Muscle of back (tissue), 11 donors: Measurements from ENCODE around the gene NSUN4. TPM values are rescaled to one million over a fixed set of nuclear protein-coding genes. Genes with fewer than 3 reads are reported as not detected.
A peak's percentile ranks its signal among the peaks of the same experiment; 100 is the strongest.
"Not testable (repeated sequence)": the region's sequence is repeated elsewhere in the genome, so short reads cannot be mapped to it uniquely, and the experiment has no call there.

Experiments
- DNase-seq, 3 donors: peaks; one replicate each; pipeline versions ENCODE4 v3.0.0 to v3.0.0-alpha.2; 2013
- polyA plus RNA-seq, 10 donors: library from polyadenylated mRNA; unstranded; fragments of 120-200 nt; gene quantifications; one replicate each; pipeline ENCODE4 v1.2.1, GENCODE V29; 2013; ENCODE audit not compliant: insufficient read length in 10 of 10

The NSUN4 gene
- polyA plus RNA-seq, 10 donors = 11.0 to 15.6 (median 13.1) TPM

DNA sequence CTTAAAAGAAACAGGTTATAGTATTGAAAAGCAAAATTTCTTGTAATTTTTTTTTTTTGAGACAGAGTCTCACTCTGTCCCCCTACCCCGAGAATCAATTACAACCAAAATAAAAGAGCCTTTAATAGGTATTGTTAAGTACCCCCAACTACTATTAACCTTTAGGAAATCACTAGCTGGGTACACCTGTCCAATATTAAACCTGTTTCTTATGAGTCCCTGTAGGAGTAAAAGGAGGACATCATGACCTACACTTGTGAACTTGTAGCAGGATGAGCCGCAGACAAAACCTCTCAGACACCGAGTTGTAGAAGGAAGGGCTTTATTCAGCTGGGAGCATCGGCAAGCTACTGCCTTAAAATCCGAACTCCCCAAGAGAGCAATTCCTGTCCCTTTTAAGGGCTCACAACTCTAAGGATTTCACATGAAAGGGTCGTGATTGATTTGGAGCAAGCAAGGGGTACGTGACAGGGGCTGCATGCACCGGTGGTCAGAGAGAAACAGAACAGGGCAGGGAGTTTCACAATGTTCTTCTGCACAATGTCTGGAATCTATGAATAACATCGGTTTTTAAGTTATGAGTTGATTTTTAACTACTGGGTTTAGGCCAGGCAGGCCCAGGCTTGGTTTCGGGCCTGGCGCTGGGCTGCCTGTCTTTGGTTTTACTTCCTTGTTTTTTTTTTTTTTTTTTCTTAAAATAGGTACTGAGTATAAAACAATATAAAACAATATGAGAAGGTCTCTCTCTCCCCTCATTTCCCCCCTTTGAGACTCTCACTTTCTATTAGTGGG is 15.1 kb upstream of the NSUN4 start:
- DNase-seq = not testable (repeated sequence)

DNA sequence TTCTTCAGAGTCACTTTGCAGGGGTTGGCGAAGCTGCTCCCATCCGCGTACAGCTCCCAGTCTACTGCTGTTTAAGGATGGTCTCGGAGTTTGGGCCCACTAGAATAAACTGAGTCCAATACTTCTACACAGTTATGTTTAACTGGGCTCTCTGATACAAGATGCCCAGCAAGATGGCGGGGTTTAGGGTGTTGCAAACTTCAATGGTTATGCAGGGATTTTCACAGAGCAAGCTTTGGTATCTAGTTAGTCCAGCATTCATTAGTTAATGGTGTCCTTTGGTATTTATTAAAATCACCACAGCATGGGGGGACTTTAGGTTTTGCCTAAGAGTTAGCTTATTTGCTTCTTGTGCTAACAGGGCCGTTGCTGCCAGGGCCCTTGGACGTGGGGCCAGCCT is 12.4 kb upstream of the NSUN4 start:
- not testable (repeated sequence) for DNase-seq

DNA sequence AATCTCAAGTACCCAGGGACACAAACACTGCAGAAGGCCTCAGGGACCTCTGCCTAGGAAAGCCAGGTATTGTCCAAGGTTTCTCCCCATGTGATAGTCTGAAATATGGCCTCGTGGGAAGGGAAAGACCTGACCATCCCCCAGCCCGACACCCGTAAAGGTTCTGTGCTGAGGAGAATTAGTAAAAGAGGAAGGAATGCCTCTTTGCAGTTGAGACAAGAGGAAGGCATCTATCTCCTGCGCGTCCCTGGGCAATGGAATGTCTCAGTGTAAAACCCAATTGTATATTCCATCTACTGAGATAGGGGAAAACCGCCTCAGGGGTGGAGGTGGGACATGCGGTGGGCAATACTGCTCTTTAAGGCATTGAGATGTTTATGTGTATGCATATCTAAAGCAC is 10.8 kb upstream of the NSUN4 start:
- not testable (repeated sequence) for DNase-seq

DNA sequence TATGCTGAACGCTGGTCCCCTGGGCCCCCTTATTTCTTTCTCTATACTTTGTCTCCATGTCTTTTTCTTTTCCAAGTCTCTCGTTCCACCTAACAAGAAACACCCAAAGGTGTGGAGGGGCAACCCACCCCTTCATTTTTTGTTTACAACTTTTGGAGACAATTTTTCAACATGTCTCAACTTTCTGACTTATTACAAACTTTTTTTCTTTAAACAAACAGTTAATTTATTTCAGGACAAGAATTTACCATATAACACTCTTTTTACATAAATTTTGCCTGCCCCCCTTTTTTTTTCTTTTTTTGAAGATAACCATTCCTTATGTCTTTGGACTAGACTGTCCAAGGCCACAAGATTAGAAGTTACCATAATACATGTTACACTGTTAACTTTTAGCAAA is 10.2 kb upstream of the NSUN4 start:
- DNase-seq = not testable (repeated sequence)

DNA sequence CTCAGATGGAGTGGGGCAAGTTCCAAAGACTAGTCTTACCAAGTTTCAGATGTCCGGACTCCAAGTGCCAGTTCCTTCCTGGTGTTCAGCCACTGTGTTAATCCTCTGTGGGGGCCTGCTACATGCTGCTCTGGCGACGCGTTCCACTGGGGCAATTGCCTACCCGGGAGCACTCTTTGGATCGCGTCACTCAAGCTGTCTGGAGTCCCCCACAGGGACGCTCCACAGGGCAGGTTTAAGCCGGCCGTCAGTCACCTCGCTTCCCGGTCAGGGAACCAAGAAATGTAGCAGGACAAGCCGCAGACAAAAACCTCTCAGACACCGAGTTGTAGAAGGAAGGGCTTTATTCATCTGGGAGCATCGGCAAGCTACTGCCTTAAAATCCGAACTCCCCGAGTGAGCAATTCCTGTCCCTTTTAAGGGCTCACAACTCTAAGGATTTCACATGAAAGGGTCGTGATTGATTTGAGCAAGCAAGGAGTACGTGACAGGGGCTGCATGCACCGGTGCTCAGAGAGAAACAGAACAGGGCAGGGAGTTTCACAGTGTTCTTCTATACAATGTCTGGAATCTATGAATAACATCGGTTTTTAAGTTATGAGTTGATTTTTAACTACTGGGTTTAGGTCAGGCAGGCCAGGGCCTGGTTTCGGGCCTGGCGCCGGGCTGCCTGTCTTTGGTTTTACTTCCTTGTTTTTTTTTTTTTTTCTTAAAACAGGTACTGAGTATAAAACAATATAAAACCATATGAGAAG is 8.6 kb upstream of the NSUN4 start:
- DNase-seq = not testable (repeated sequence)

DNA sequence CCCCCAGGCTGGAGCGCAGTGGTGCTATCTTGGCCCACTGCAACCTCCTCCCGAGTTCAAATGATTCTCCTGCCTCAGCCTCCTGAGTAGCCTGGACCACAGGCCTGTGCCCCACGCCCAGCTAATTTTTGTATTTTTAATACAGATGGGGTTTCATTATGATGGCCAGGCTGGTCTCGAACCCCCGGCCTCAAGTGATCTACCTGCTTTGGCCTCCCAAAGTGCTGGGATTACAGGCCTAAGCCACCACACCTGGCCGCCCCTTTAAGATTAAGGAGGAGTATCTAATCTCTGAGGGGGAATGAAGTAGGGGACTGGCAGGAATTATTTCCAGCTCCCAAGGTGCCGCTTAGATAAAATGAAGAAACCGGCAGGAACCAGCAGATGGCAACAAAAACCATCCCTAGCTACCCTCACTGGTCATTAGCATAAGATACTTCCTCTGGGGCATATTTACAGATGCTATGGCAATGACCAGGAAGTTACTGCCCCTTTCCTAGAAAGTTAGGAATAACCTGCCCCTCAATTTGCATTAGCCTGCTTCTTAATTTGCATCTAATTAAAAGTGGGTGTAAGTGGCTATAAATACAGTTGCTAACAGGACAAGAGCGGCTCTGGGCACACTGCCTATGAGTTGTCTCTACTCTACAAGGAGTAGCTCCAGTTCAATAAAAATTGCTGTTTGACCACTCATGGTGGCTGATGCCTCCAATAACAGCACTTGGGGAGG is 7.1 kb upstream of the NSUN4 start:
- DNase-seq = no peak

DNA sequence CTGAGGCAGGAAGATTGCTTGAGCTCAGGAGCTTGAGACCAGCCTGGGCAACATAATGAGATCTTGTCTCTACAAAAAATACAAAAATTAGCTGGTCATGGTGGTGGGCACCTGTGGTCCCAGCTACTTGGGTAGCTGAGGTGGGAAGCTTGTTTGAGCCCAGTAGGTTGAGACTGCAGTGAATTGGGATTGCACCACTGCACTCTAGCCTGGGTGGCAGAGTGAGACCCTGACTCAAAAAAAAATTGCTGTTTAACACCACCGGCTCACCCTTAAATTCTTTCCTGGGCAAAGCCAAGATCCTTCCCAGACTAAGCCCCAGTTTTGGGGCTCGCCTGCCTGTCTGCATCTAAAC is 6.6 kb upstream of the NSUN4 start:
- DNase-seq = no peak

DNA sequence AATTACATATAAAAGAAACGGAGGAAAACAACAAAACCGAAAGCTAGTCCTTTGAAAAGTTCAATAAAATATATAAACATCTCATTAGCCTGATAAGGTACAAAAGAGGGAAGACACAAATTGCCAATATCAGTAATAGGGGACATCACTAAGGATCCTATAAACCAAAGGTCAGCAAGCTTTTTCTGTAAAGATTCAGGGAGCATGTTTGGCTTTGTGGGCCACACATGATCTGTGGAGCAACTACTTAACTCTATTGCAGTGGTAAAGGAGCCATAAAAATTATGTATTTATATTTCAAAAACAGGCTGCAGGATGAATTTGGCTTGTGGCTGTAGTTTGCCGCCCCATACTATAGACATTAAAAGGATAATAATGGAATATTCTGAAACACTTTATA is 5.5 kb upstream of the NSUN4 start:
- no peak for DNase-seq

DNA sequence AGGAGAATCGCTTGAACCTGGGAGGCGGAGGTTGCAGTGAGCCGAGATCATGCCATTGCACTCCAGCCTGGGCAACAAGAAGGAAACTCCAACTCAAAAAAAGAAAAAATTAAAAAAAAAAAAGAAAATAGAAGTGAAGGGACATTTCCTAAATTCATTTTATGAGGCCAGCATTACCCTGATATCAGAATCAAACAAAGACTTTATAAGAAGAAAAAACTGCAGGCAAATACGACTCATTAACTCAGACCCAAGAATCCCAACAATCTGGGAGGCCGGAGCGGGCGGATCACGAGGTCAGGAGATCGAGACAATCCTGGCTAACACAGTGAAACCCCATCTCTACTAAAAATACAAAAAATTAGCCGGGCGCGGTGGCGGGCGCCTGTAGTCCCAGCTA is 3.2 kb upstream of the NSUN4 start:
- DNase-seq = not testable (repeated sequence)

DNA sequence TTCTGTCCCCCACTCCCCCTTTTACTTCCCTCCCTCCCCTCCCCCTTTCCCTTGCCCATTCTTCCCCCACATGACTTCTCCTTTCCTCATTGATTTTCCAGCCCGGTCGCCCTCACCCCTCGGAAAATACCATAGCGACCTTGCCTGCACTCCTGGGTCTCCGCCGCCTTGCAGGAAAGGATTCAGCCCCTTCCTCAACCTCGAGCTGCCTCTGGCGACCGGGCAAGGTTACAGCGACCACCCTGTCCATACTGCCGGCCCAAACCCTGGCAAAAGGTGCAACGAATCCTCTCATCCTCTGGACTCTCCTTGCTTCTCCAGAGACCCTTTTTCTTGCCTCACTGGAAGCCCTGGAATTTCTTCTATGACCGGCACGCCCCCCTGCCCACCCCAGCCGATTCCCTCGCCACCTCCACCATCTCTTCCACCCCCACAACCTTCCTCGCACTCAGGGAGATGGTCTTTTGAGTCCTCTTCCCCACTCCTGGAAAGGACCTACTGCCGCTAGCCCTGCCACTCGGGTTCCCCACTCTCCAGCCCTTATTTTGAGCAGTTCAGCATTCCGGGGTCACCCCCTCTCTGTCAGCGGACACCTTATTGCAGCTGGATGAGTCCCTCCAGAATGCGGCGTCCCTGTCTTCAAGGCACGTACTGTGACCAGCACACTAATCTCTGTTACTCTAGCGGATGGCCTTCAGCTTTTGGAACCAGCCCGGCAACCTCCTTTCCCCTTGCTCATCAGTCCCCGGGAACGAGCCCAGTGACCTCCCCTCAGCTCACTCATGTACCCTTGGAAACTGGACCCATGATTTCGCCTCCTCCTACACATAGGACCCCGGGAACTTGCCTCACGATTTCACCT is 846 bp downstream of the NSUN4 start:
- peak in 1 of 3 donors; percentile 15 for DNase-seq

DNA sequence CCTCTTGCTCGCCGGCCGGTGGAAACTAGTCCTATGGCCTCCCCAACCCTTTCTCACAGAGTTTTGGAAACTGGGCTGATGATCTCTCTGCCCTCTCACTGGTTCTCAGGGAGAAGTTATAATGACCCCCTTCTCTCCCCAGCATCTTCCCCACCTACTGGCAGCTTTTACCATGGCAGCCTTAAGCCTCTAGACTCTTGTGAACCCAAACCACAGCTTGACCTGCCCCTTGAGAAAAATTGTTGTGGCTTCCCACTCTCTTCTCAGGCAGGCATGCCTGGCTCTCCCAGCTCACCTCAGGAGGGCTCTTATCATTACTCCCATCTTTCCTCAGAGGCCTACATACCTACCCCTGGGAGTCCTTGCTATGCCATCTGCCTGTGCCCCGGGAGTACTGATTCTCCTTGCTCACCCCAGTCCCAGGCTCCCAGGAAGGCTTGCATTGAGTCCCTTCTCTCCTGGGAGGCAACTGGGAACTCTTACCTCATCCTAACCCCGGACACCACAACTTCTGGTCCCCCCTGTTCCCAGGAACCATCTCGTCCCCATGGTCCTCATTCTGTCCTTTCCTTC is 1.6 kb downstream of the NSUN4 start:
- peak in 1 of 3 donors; percentile 8 for DNase-seq

DNA sequence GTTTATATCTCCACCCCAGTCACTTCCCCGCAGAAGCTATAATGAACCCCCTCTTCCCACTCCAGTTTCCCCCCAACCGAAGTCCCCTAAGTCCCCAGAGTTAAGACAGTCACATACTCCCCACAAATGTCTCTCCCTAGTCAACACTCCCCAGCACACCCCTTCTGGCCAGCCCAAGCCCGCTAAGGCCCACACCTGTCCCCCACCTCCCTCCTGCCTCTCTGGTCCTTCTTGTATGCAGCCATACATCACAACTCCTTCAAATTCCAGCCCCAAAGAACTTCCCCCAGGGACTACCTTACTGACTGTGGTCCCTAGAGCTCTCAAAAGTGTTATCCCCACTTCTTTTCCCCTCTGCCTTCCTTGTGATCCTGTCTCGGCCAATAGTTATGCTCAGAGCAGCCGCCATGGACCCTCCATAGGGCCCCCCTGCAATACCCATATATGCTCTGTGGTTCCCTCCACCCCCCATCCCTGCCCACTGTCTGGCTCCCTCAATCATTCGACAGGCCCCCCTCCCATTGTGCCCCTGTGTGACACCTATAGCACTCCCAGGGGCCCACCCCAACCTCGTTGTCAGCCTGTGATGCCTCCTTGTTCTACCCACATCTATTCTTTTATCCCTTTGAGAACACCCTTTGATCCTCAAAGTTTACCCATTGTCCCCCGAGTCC is 2.2 kb downstream of the NSUN4 start:
- no peak for DNase-seq

DNA sequence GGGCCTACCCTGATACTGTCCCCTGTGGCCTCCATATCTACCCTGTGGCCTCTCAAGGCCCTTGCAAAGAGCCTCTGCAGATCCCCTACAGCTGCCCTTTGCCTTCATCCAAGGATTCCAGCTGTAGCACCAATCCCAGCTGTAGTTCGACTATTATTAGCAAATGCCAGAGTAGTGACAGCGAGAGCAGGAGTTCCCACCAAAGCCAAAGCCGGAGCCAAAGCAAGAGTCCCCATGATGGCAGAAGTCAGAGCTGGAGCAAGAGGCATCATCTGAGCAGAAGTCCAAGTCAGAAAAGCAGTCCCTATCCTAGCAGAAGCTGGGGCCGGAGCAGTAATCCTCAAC is 2.7 kb downstream of the NSUN4 start:
- DNase-seq = no peak

DNA sequence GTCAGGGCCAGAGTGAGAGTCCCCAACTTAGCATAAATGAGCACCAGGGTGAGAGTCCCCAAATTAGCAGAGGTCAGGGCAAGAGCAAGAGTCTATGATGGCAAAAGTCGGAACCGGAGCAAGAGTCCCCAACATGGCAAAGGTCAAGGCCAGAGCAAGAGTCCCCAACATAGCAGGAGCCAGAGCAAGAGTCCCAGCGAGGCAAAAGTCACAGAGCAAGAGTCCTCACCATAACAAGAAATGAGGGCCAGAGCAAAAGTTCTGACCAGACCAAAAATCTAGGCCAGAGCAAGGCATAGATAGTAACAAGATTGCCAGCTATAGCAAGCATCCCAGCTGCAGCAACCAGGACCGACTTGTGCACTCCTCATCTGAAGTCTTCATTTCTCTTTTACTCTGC is 3.1 kb downstream of the NSUN4 start:
- no peak for DNase-seq

DNA sequence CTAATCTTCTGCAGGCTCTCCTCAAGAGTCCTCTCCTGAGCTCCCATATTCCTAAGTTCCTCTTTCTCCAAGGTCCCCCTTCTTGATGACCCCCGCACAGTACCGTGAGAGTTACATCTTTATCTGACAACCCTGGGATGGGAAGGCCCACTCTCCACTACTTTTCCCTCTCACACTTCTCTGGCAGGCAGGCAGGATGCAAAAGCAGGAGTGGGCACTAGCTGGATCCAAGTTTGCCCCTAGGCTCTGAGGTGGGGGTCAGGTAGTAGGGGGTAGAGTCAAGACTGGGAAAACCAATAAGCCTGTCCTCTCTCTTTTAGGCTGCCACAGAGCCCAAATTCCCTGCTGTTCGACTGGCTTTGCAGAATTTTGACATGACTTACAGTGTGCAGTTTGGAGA is 3.9 kb downstream of the NSUN4 start:
- DNase-seq = no peak

DNA sequence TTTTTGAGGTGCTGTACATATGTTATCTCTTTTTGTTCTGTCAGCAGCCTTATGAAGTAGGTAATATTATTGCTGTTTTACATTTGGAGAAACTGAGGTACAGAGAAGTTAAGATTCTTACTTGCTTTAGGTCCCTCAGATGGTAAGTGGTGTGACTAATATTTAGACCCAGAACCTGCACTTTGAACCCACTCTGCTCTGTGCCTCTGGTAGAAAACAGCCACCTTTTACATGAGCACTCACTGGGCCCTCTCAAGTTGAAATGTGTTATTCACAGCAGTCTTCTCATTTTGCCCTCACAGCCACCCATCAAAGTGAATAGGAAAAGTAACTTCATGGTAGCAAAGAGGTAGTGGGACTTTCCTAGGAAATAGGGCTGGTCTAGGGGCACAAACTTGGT is 4.7 kb downstream of the NSUN4 start:
- DNase-seq = no peak

DNA sequence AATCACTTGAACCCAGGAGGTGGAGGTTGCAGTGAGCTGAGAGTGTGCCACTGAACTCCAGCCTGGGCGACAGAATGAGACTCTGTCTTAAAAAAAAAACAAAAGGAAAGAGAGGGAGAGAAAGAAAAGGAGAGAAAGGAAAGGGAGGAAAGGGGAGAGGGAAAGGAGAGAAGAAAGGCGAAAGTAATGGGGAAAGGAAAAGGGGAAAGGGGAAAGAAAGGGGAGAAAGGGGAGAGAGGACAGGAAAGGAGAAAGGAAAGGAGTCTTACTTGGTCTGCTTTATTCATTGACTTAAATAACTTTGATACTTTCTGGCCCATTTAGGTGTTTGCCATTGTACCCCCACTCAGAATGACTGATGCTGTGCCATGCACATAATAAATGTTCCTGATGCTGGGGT is 11.8 kb downstream of the NSUN4 start:
- no peak for DNase-seq

DNA sequence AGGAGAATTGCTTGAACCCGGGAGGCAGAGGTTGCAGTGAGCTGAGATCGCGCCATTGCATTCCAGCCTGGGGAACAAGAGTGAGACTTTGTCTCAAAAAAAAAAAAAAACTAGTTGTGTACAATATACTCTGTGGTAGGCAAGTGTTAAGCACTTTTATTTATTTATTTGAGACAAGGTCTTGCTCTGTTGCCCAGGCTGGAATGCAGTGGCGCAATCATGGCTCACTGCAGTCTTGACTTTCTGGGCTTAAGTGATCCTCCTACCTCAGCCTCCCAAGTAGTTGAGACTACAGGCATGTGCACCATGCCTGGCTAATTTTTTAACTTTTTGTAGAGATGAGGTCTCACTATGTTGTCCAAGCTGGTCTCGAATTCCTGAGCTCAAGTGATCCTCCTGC is 15.3 kb downstream of the NSUN4 start:
- DNase-seq = not testable (repeated sequence)

DNA sequence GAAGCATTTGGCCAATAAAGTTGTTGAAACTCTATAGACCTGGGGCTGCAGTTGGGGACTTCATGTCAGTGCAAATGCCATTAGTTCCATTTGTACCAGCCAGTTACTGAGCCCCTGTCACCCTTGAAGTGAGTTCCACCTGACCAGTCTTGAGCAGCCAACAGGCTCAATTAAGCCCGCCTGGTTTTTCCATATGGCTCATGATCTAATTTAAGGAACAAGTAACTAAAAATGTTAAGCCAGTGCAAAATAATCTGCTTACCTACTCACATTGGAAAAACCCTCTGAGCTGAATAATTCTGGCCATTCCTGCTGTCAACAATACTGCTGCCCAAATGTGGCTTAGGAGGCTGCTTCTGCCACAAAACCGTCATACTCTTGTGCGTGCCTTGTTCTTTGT is 21.6 kb downstream of the NSUN4 start:
- no peak for DNase-seq

DNA sequence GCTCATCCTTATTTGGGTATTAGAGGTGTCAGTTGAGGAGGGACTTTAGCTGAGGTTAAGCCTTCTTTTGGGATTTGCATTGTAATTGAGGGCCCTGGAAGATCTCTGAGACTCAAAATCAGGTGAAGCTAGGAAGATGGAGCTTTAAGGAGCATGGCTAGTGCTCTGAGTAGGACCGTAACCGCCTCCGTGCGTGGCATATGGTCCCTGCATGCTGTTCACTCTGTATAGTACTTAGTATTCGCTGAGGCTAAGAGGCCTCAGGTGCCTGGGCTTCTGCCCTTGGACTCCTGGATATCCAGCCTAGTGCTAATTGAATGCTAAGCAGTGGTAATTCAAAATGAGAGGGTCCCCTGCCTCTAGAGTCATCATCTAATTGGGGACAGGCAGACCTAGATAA is 22.5 kb downstream of the NSUN4 start:
- DNase-seq = no peak

DNA sequence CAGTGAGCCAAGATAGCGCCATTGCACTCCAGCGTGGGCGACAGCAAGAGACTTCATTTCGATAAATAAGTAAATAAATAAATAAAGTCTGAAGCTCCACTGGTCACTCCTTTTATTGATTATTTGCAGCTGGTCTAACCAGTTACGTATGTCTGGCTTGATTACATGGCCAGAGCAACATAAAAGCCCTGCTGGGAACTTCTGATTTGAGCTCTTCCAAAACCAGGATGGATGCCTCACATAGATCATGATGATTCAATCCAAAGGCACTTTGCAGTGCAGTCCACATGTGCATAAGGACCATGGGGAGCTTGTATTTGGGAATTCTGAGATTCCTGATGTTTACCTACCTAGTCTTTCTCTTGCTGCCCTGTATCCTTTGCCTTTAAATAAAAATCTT is 24.0 kb downstream of the NSUN4 start:
- DNase-seq = peak in 1 of 3 donors; percentile 6
